Measurements from ENCODE around the gene GPR18. TPM values are rescaled to one million over a fixed set of nuclear protein-coding genes. Genes with fewer than 3 reads are reported as not detected.
A peak's percentile ranks its signal among the peaks of the same experiment; 100 is the strongest.

Gene GPR18, protein sequence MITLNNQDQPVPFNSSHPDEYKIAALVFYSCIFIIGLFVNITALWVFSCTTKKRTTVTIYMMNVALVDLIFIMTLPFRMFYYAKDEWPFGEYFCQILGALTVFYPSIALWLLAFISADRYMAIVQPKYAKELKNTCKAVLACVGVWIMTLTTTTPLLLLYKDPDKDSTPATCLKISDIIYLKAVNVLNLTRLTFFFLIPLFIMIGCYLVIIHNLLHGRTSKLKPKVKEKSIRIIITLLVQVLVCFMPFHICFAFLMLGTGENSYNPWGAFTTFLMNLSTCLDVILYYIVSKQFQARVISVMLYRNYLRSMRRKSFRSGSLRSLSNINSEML
- 5.9 and 6.3 TPM in 2 replicates for total RNA-seq

DNA sequence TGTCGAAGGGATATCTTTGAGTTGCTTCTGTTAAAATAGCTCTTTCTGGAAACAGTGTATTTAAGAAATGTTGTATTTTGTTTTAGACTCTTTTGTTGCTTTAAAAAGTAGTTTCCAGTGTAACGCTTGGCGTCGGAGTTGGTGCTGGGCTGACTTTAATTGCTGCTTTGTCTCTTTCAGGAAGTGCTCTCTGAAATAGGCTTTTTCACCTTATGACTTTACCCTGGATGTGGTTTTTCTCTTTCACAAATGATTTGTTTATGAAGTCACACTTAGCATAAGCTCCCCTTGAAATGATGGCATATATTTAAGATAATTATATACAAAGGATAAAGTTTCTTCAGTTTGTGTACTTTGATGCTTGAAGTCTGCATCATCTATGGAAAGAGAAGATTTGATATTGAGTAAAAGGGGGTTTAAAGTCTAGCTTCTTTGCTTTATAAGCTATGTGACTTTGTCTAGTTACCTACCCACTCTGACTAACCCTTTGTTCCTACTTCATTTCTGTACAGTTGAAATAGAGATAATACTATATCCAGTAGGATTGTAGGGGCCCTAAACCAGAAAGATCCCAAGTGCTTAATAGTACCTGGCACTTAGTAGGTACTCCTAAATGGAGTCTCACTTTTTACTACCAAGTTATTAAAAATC is at the start of gene GPR18:
GPR18 (minus strand) TSS at position 170 of the 651 bp plus-strand sequence. CDS start 2,507 bp downstream, outside the sequence.
- Mint-ChIP-seq H3K4me1 (peaks cover 51% of the 10 kb centered on the region), H3K36me3 (ENCODE audit: low read depth) (peaks cover 38% of the 10 kb centered on the region), H3K27me3 (no peaks in the 10 kb centered on the region), H3K9me3 (no peaks in the 10 kb centered on the region), H3K27ac (peak within 1 kb of the TSS; percentile 96), H3K4me3 (peak within 1 kb of the TSS; percentile 92)
- intact Hi-C loops (cut with micrococcal nuclease) = loop anchor here (1.0 to 5.0 kb wide), 8 partner anchors 20 to 239 kb away; no protein-coding TSS in a partner anchor
- DNase-seq = peak; percentile 80

DNA sequence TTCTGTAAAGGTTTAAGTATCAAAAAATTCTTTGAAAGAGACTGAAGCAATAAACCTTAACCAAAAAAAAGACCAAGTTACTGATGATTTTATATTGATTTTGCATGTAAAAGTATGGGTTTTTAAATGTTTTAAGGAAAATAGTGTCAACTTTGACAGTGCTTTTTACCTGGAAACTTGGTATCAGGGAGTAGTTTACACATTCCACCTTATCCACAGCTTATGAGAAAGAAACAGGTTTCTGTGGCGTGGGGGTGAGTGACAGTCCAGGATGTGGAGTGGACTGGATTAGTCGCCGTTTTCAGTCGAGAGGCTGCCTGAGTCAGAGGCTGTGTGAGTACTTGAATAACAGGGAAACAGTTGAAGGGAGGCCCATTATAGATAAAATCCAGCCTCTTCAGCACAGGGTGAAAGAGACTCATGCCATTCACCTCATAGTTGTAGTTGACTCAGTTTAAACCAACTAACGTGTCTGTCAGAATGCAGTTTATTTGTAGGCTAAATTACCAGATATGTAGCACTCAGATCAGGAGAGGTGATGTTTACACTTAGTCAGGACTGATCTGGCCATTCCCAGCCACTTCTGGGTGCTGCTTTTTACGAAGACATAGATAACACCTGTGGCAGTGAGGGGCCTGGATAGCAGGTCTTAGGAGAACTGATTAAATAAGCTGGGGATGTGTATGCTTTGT is 49.6 kb upstream of the GPR18 start:
- Mint-ChIP-seq H3K4me3 (peak overlapping the region; percentile 84), H3K27ac (peak overlapping the region; percentile 88)
- intact Hi-C loops (cut with micrococcal nuclease) = loop anchor here (1.0 to 2.0 kb wide), 6 partner anchors 8 to 127 kb away; no protein-coding TSS in a partner anchor

DNA sequence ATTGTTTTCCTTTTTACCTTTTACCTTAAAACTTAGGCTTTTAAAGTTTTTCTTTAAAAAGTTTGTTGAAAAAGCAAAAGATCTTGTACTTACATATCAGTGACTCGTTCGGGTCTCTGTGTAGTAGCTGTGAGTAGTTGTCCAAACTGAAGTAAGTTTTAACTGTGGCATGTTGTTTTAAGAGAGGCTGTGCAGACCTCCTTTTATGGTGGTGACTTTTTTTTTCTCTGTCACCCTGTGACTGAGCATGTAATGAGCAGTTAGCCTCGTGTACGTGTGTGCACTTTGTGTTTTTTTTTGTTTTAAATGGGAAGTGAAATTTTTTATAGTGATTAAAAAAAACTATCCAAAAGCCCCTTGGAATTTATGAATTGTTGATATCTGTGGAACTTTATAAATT is 49.1 kb upstream of the GPR18 start, which contains the start of gene GPR183:
GPR183 (minus strand) TSS at position 153 of the 400 bp plus-strand sequence. CDS start 11,254 bp downstream, outside the sequence.
- DNase-seq = peak; percentile 85
- Mint-ChIP-seq H3K4me1 (peaks cover 70% of the 10 kb centered on the region), H3K4me3 (peak within 1 kb of the TSS; percentile 84), H3K27me3 (no peaks in the 10 kb centered on the region), H3K36me3 (ENCODE audit: low read depth) (peaks cover 43% of the 10 kb centered on the region), H3K9me3 (no peaks in the 10 kb centered on the region), H3K27ac (peak within 1 kb of the TSS; percentile 88)
- intact Hi-C loops (cut with micrococcal nuclease) = loop anchor here (1.0 to 2.0 kb wide), 5 partner anchors 8 to 127 kb away; no protein-coding TSS in a partner anchor

More for the DNA sequence above, 49.6 kb upstream of the GPR18 start:
- H3K27me3 Mint-ChIP-seq = no peaks in the 10 kb centered on the region
- H3K36me3 Mint-ChIP-seq (ENCODE audit: low read depth) = peaks cover 45% of the 10 kb centered on the region
- peak; percentile 87 for DNase-seq
- peaks cover 73% of the 10 kb centered on the region for H3K4me1 Mint-ChIP-seq
- H3K9me3 Mint-ChIP-seq = peaks cover 3% of the 10 kb centered on the region

DNA sequence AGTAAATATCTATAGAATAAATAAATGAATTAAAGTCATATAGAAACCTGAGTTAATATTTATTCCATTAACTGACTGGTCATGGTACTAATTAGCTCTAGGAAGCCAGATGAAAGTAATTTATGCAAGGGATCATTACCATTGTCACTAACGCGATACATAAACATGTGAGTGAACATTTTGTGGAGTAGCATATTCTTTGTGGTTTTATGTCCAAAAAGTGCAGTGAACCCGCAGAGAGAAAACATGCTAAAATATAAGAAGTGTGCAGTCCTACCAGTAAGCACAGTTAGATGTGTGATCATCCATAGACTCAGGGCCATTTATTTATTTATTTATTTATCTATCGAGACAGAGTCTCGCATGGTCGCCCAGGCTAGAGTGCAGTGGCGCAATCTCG is 47.4 kb upstream of the GPR18 start:
- DNase-seq = no peak
- H3K9me3 Mint-ChIP-seq = no peaks in the 10 kb centered on the region
- peaks cover 68% of the 10 kb centered on the region for H3K4me1 Mint-ChIP-seq
- H3K4me3 Mint-ChIP-seq = peak overlapping the region; percentile 84
- intact Hi-C loops (cut with micrococcal nuclease) = no loop called here
- H3K36me3 Mint-ChIP-seq (ENCODE audit: low read depth) = peaks cover 43% of the 10 kb centered on the region
- H3K27ac Mint-ChIP-seq = peak overlapping the region; percentile 85
- H3K27me3 Mint-ChIP-seq = no peaks in the 10 kb centered on the region

DNA sequence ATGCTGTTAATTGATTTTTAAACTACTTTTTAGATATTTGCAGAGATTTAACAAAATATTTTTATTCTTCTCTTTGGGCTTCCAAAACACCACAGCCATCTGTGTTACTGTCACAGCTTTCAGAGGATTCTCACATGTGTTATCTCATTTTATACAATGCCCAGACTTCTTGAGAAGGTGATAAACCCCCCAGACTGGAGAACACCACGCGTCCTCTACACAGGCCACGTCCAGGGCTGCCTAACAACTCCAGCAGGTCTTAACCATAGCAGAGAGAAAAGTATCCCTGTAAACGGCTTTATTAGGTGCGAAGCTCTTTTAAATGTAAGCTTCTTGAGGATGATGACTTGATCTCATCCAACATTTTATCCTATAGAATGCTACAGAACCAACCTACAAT is 47.0 kb upstream of the GPR18 start:
- Mint-ChIP-seq H3K4me3 (peak overlapping the region; percentile 84), H3K9me3 (no peaks in the 10 kb centered on the region), H3K27ac (peak overlapping the region; percentile 76), H3K27me3 (no peaks in the 10 kb centered on the region), H3K36me3 (ENCODE audit: low read depth) (peaks cover 45% of the 10 kb centered on the region), H3K4me1 (peaks cover 69% of the 10 kb centered on the region)
- peak; percentile 65 for DNase-seq
- intact Hi-C loops (cut with micrococcal nuclease) = no loop called here

DNA sequence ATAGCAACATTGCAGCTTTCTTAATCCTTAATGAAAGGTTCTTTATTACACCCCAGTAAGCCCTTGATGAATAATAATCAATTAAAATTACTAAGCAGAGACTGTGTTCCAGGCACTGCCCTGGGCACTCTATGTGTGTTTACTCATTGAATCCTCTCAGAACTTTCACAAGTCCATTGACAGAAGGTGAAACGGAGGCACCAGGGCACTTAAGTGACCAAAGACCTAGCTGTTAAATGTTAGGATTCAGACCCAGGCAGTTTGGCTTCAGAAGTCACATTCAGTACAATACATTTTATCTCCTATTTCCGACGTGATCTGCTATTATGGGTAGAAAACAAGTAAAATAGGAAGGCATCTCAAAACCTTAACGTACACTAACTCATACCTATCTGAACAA is 46.4 kb upstream of the GPR18 start:
- Mint-ChIP-seq H3K36me3 (ENCODE audit: low read depth) (peaks cover 43% of the 10 kb centered on the region), H3K27me3 (no peaks in the 10 kb centered on the region), H3K4me1 (peaks cover 67% of the 10 kb centered on the region), H3K4me3 (peak overlapping the region; percentile 84), H3K27ac (peak overlapping the region; percentile 87), H3K9me3 (no peaks in the 10 kb centered on the region)
- intact Hi-C loops (cut with micrococcal nuclease) = loop anchor here (1.0 kb wide), 1 partner anchor 8 kb away; no protein-coding TSS in a partner anchor
- peak; percentile 68 for DNase-seq

DNA sequence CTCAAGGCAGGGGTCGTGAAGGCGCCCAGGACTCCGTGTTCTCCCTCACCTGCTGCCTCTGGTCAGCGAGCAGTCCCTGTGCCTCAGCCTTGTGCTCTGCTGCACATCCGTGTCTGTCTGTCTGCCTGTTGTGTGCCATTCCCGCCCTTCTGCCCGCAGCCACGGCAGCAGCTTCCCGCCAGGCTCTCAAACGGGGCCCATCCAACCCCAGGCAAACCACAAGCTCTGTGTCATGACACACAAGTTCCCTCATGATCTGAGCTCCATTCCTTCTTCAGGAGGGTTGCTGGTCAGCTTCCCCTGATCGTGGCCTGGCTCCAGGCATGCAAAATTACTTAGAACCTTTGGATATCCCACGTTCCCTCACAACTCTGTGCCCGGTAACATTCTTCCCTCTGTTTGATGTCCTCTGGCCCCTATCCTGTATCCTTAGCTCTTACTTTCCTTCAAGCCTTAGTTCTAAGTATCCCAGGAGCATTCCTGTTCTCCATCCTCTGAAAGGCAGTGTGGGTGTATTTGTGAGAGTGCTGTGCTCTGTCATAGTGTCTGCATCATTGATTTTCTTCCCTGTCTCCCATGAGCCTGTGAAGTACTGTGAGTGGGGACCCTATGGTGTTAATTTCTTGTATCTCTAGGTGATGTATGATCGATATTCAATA is 45.8 kb upstream of the GPR18 start:
- no peaks in the 10 kb centered on the region for H3K27me3 Mint-ChIP-seq
- no peaks in the 10 kb centered on the region for H3K9me3 Mint-ChIP-seq
- H3K36me3 Mint-ChIP-seq (ENCODE audit: low read depth) = peaks cover 44% of the 10 kb centered on the region
- intact Hi-C loops (cut with micrococcal nuclease) = loop anchor here (1.0 kb wide), 1 partner anchor 8 kb away; no protein-coding TSS in a partner anchor
- peaks cover 69% of the 10 kb centered on the region for H3K4me1 Mint-ChIP-seq
- peak overlapping the region; percentile 84 for H3K4me3 Mint-ChIP-seq
- DNase-seq = peak; percentile 86
- H3K27ac Mint-ChIP-seq = peak overlapping the region; percentile 87

DNA sequence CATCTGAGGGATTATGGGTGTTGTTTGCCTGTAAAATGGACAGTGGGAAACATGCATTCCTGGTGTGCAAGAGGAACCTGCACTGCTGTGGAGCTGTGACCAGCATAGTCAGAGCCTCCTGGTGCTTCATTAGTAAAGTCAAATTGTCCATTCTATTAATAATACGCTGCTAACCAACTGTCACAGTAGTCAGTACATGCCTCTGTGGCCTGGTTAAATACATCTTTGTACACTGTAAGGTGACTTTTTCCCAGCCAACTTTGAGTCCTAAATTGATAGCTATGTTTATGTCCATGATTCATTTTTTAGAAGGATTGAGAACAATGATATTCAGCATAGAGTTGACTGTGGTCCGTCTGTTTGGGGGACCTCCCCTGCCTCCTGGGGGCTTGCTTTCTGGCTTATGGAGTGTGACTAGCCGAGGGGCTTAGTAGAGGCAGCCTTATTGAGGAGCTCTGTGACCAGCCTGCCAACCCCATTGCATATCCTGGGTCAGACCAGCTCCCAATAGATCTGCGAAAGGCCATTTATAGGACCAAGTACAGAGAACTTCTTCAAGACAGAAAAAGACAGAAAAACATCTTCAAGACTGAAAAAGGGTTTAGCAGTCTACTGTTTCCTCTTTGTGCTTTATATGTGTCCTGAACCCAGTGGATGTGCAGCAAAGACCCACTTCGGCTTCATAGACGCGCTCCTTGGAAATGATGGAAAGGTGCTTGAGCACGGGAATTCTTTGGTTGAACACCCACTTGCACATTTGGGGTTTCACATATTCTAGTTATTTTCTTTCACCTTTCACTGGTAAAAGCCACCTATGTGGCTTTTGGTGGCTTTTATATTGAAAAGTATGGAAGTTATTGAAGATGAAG is 44.7 kb upstream of the GPR18 start:
- H3K4me1 Mint-ChIP-seq = peaks cover 67% of the 10 kb centered on the region
- no peaks in the 10 kb centered on the region for H3K27me3 Mint-ChIP-seq
- H3K27ac Mint-ChIP-seq = peak overlapping the region; percentile 87
- intact Hi-C loops (cut with micrococcal nuclease) = no loop called here
- H3K9me3 Mint-ChIP-seq = no peaks in the 10 kb centered on the region
- peak overlapping the region; percentile 84 for H3K4me3 Mint-ChIP-seq
- H3K36me3 Mint-ChIP-seq (ENCODE audit: low read depth) = peaks cover 36% of the 10 kb centered on the region
- DNase-seq = peak; percentile 57

DNA sequence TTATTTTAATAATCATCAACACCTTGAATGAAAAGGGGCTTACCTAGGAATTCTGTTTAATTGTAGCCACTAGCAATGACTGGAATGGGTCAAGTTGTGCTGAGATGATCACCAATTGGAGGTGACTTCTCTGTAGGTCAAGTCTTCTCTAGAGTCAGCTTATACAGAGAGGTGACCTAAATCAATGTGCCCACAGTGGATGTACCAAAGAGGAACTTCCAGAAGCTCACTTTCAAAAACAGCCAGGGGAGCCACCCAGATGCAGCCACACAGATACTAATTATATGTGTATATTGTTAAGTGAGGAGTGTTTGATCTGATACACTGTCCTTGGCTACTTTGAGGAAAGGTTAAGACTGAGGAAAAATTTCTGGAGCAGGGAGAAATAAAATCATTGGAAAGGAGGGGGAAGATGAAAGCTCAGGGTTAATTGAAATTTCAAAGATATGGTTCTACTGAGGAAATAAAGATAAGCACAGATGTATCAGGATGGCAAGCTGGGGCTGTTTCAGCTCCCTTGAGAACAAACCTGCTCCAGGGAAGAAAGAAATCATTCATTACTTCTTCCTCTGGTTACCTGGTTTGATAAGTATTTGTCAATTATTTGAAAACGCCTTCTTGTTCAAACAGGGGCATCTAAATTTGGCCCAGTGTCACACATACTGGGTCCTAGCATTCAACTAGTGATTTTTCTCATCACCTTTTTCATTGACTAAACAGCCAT is 43.9 kb upstream of the GPR18 start:
- Mint-ChIP-seq H3K27me3 (no peaks in the 10 kb centered on the region), H3K9me3 (no peaks in the 10 kb centered on the region), H3K36me3 (ENCODE audit: low read depth) (peaks cover 42% of the 10 kb centered on the region), H3K27ac (peak overlapping the region; percentile 68), H3K4me3 (peak overlapping the region; percentile 84), H3K4me1 (peaks cover 68% of the 10 kb centered on the region)
- no peak for DNase-seq
- intact Hi-C loops (cut with micrococcal nuclease) = no loop called here

DNA sequence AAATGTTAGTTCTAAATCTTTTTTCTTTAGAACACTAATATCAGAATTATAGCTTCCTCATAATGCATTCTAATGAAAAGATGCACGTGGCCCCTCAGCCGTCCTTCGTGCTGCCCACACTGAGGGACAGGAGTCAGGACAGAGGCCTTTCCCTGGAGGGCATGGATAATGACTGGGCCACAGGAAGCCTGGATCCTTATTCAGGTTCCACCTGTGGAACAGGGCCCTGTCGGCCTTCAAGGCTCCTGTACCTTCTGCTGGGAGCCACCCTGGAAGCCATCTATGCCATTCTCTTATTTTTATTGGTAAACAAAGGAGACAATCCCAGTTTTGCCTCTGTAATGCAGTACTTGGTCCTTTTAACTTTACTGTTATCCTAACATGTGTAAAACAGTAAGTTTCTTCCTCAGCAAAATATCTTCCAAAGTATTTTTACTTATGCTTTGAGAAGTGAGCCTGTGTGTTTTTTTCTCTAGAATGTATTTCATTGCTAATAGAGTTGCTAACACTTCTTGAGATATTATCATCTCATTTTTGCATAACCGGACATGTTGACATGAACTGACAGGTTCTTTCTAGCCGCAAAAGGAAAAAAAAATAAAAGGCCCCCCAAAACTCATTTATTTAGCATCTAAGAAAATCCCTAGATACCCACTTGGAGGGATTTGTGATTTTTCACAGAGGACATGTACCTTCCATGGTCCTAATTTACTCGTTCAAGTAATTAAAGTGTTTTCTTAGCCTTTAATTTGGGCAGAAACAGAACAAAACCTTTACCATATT is 43.1 kb upstream of the GPR18 start:
- Mint-ChIP-seq H3K4me3 (peak overlapping the region; percentile 31), H3K27me3 (no peaks in the 10 kb centered on the region), H3K9me3 (no peaks in the 10 kb centered on the region), H3K36me3 (ENCODE audit: low read depth) (peaks cover 42% of the 10 kb centered on the region), H3K4me1 (peaks cover 66% of the 10 kb centered on the region), H3K27ac (no peak overlapping the region)
- DNase-seq = no peak
- intact Hi-C loops (cut with micrococcal nuclease) = no loop called here

DNA sequence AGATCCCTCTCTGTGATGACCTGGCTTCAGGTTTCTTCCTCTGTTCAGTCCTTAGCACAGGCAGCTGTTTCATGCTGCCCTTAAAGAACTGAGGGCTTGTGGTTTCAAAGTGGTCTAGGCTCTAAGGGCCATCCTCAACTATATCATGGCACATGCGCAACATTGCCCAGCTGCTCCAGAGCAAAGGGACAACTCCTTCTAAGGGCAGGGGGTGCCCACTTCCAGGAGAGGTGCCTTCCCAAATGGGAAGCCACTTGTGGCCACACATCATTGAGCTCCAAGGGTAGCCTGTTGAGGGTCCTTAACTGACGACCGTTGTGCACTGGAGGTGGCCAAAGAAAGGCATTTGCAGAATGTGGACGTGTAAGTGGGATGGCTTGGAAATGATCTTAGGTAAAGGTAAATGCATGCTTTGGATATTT is 41.8 kb upstream of the GPR18 start:
- Mint-ChIP-seq H3K27ac (no peak overlapping the region), H3K36me3 (ENCODE audit: low read depth) (peaks cover 44% of the 10 kb centered on the region)
- intact Hi-C loops (cut with micrococcal nuclease) = loop anchor here (2.0 kb wide), 2 partner anchors 57 to 81 kb away; no protein-coding TSS in a partner anchor

More for the DNA sequence above, 41.8 kb upstream of the GPR18 start:
- Mint-ChIP-seq H3K27me3 (no peaks in the 10 kb centered on the region), H3K4me3 (peak overlapping the region; percentile 20), H3K4me1 (peaks cover 71% of the 10 kb centered on the region), H3K9me3 (no peaks in the 10 kb centered on the region)
- DNase-seq = no peak
